GM18868 (cell line): ENCODE measurements around the gene WNT4.

Source experiments
- ATAC-seq: cut with Tn5 transposase; IDR thresholded peaks from one replicate; pipeline ENCODE4 v1.9.1; 2021; ENCODE audit warnings: mild to moderate bottlenecking, moderate library complexity; ENCODE audit not compliant: unreplicated experiment

WNT4 gene

GRCh38 chr1:22143065-22144033, at the start of gene WNT4:
Gene WNT4 (minus strand): TSS chr1:22143097. CDS start chr1:22142922, 175 bp downstream.
- no peak for ATAC-seq

- ATAC-seq = no peak
Measured at GRCh38 chr1:22190731-22191130, 47.8 kb upstream of the WNT4 start.

- ATAC-seq = no peak
Measured at GRCh38 chr1:22190251-22190650, 47.4 kb upstream of the WNT4 start.

GRCh38 chr1:22189619-22190018, 46.7 kb upstream of the WNT4 start:
- no peak for ATAC-seq

GRCh38 chr1:22188914-22189313, 46.0 kb upstream of the WNT4 start:
- no peak for ATAC-seq

- no peak for ATAC-seq
Measured at GRCh38 chr1:22188436-22188835, 45.5 kb upstream of the WNT4 start.

GRCh38 chr1:22186311-22186710, 43.4 kb upstream of the WNT4 start:
- no peak for ATAC-seq

- no peak for ATAC-seq
Measured at GRCh38 chr1:22184892-22185612, 42.2 kb upstream of the WNT4 start.

GRCh38 chr1:22184454-22184853, 41.6 kb upstream of the WNT4 start:
- no peak for ATAC-seq

GRCh38 chr1:22182715-22183114, 39.8 kb upstream of the WNT4 start:
- ATAC-seq = no peak

GRCh38 chr1:22179197-22179803, 36.4 kb upstream of the WNT4 start:
- no peak for ATAC-seq

GRCh38 chr1:22177354-22178003, 34.6 kb upstream of the WNT4 start:
- ATAC-seq = peak; percentile 45

- ATAC-seq = no peak
Measured at GRCh38 chr1:22176258-22176657, 33.4 kb upstream of the WNT4 start.

GRCh38 chr1:22174446-22175220, 31.7 kb upstream of the WNT4 start:
- ATAC-seq = no peak

GRCh38 chr1:22171951-22172715, 29.2 kb upstream of the WNT4 start:
- no peak for ATAC-seq

GRCh38 chr1:22169816-22170215, 26.9 kb upstream of the WNT4 start:
- ATAC-seq = no peak

GRCh38 chr1:22168412-22168973, 25.6 kb upstream of the WNT4 start:
- no peak for ATAC-seq

GRCh38 chr1:22166439-22166838, 23.5 kb upstream of the WNT4 start:
- no peak for ATAC-seq
